Measurements from ENCODE around the gene PITX2. TPM values are rescaled to one million over a fixed set of nuclear protein-coding genes. Genes with fewer than 3 reads are reported as not detected.

The PITX2 gene
- total RNA-seq, 1 experiment from 2014 or later = not detected

- intact Hi-C loops (cut with micrococcal nuclease; ENCODE audit: unreplicated experiment) = loop anchor here (5.0 to 10.0 kb wide), 3 partner anchors 340 to 842 kb away; no protein-coding TSS in a partner anchor
- Mint-ChIP-seq H3K9me3 (ENCODE audit: low read depth, unreplicated experiment) (peaks cover 4% of the 10 kb centered on the region), H3K27me3 (ENCODE audit: unreplicated experiment) (no peaks in the 10 kb centered on the region), H3K27ac (ENCODE audit: unreplicated experiment) (no peak overlapping the region), H3K36me3 (ENCODE audit: insufficient read depth, unreplicated experiment) (peaks cover 10% of the 10 kb centered on the region), H3K4me3 (ENCODE audit: low read depth, unreplicated experiment) (peak overlapping the region; percentile 77), H3K4me1 (ENCODE audit: low read depth, unreplicated experiment) (no peaks in the 10 kb centered on the region)
- no peak for DNase-seq
- no peak for TF ChIP-seq CTCF (IDR thresholded peaks at IDR 0.05; ENCODE audit: unreplicated experiment)
- no TSS peak for BruUV-seq (replicated peaks)
- CTCF ChIA-PET = no interaction called here
Observed at GRCh38 chr4:110632506-110633357, 9.9 kb upstream of the PITX2 start.

GRCh38 chr4:110631584-110632505 lies 9.0 kb upstream of the PITX2 start:
- TF ChIP-seq CTCF (IDR thresholded peaks at IDR 0.05; ENCODE audit: unreplicated experiment) = peak; percentile 77
- DNase-seq = peak; percentile 76
- H3K9me3 Mint-ChIP-seq (ENCODE audit: low read depth, unreplicated experiment) = no peaks in the 10 kb centered on the region
- H3K27me3 Mint-ChIP-seq (ENCODE audit: unreplicated experiment) = no peaks in the 10 kb centered on the region
- BruUV-seq (replicated peaks) = no TSS peak
- no peaks in the 10 kb centered on the region for H3K4me1 Mint-ChIP-seq (ENCODE audit: low read depth, unreplicated experiment)
- H3K4me3 Mint-ChIP-seq (ENCODE audit: low read depth, unreplicated experiment) = peak overlapping the region; percentile 77
- CTCF ChIA-PET = no interaction called here
- intact Hi-C loops (cut with micrococcal nuclease; ENCODE audit: unreplicated experiment) = loop anchor here (1.0 to 10.0 kb wide), 5 partner anchors 327 to 999 kb away; no protein-coding TSS in a partner anchor
- peaks cover 10% of the 10 kb centered on the region for H3K36me3 Mint-ChIP-seq (ENCODE audit: insufficient read depth, unreplicated experiment)
- peak overlapping the region; percentile 15 for H3K27ac Mint-ChIP-seq (ENCODE audit: unreplicated experiment)

GRCh38 chr4:110630688-110631402 lies 8.0 kb upstream of the PITX2 start:
- DNase-seq = no peak
- no TSS peak for BruUV-seq (replicated peaks)
- Mint-ChIP-seq H3K4me1 (ENCODE audit: low read depth, unreplicated experiment) (no peaks in the 10 kb centered on the region), H3K4me3 (ENCODE audit: low read depth, unreplicated experiment) (peak overlapping the region; percentile 77), H3K27me3 (ENCODE audit: unreplicated experiment) (no peaks in the 10 kb centered on the region), H3K36me3 (ENCODE audit: insufficient read depth, unreplicated experiment) (peaks cover 10% of the 10 kb centered on the region), H3K9me3 (ENCODE audit: low read depth, unreplicated experiment) (no peaks in the 10 kb centered on the region), H3K27ac (ENCODE audit: unreplicated experiment) (no peak overlapping the region)
- intact Hi-C loops (cut with micrococcal nuclease; ENCODE audit: unreplicated experiment) = loop anchor here (1.0 to 10.0 kb wide), 5 partner anchors 328 to 1000 kb away; no protein-coding TSS in a partner anchor
- CTCF ChIA-PET = no interaction called here
- TF ChIP-seq CTCF (IDR thresholded peaks at IDR 0.05; ENCODE audit: unreplicated experiment) = no peak
